Measurements from ENCODE around the gene CMPK1.
"Not testable (repeated sequence)": the region's sequence is repeated elsewhere in the genome, so short reads cannot be mapped to it uniquely, and the experiment has no call there.

The CMPK1 gene

GRCh38 chr1:47313915-47314664 is 19.5 kb upstream of the CMPK1 start, which contains the start of gene STIL:
Gene STIL (minus strand): TSS chr1:47314147. CDS start chr1:47310319, 3,828 bp downstream.
- Histone ChIP-seq H3K27me3 (ENCODE audit: insufficient read depth, low read length, poor library complexity, severe bottlenecking) (no peaks in the 10 kb centered on the region), H3K9me3 (ENCODE audit: insufficient read depth, low read depth, low read length) (no peaks in the 10 kb centered on the region), H2AFZ (ENCODE audit: low read length) (peak within 1 kb of the TSS; percentile 87), H4K20me1 (ENCODE audit: insufficient read depth, low read length, poor library complexity, severe bottlenecking) (peaks cover 44% of the 10 kb centered on the region), H3F3A (ENCODE audit: low read depth) (peaks cover 6% of the 10 kb centered on the region; the same call in 1 of the 2 replicates), H3K9me2 (replicated peaks; ENCODE audit: low read depth, low read length) (no peaks in the 10 kb centered on the region), H3K9ac (ENCODE audit: low read depth, low read length, poor library complexity, severe bottlenecking) (peak within 1 kb of the TSS; percentile 94), H3K36me3 (ENCODE audit: insufficient read depth, low read length) (peaks cover 9% of the 10 kb centered on the region; the same call in 1 of the 2 replicates), H3K4me2 (ENCODE audit: low read depth, low read length, poor library complexity, severe bottlenecking) (peak within 1 kb of the TSS; percentile 95), H3K4me1 (ENCODE audit: insufficient read depth, low read length, poor library complexity, severe bottlenecking) (peaks cover 32% of the 10 kb centered on the region), H3K79me2 (ENCODE audit: insufficient read depth, low read length) (peaks cover 48% of the 10 kb centered on the region), H3K4me3 (ENCODE audit: low read length, poor library complexity, severe bottlenecking) (peak within 1 kb of the TSS; percentile 94)
- TF ChIP-seq CTCF (conservative IDR thresholded peaks at IDR 0.05; ENCODE audit: low read length) = no peak

GRCh38 chr1:47317841-47318240 is 15.7 kb upstream of the CMPK1 start:
- Histone ChIP-seq H3K4me3 (ENCODE audit: low read length, poor library complexity, severe bottlenecking) (no peak overlapping the region), H3K9me2 (replicated peaks; ENCODE audit: low read depth, low read length) (no peaks in the 10 kb centered on the region), H3K27me3 (ENCODE audit: insufficient read depth, low read length, poor library complexity, severe bottlenecking) (no peaks in the 10 kb centered on the region), H3K9ac (ENCODE audit: low read depth, low read length, poor library complexity, severe bottlenecking) (no peak overlapping the region), H3K4me2 (ENCODE audit: low read depth, low read length, poor library complexity, severe bottlenecking) (no peak overlapping the region), H3F3A (ENCODE audit: low read depth) (peaks cover 6% of the 10 kb centered on the region; the same call in 1 of the 2 replicates), H2AFZ (ENCODE audit: low read length) (no peak overlapping the region), H3K36me3 (ENCODE audit: insufficient read depth, low read length) (no peaks in the 10 kb centered on the region), H4K20me1 (ENCODE audit: insufficient read depth, low read length, poor library complexity, severe bottlenecking) (peaks cover 9% of the 10 kb centered on the region), H3K79me2 (ENCODE audit: insufficient read depth, low read length) (peaks cover 10% of the 10 kb centered on the region), H3K4me1 (ENCODE audit: insufficient read depth, low read length, poor library complexity, severe bottlenecking) (peaks cover 1% of the 10 kb centered on the region), H3K9me3 (ENCODE audit: insufficient read depth, low read depth, low read length) (no peaks in the 10 kb centered on the region)
- TF ChIP-seq CTCF (conservative IDR thresholded peaks at IDR 0.05; ENCODE audit: low read length) (no peak), EZH2phosphoT487 (IDR thresholded peaks at IDR 0.05; ENCODE audit: borderline replicate concordance) (no peak)

DNA sequence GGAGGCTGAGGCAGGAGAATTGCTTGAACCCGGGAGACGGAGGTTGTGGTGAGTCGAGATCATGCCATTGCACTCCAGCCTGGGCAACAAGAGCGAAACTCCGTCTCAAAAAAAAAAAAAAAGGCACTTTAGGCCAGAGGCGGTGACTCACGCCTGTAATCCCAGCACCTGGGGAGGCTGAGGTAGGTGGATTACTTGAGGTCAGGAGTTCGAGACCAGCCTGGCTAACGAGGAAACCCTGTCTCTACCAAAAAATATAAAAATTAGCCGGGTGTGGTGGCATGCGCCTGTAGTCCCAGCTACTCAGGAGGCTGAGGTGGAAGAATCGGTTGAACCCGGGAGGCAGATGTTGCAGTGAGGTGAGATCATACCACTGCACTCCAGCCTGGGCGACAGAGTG is 13.6 kb upstream of the CMPK1 start:
- H3K4me1 ChIP-seq (ENCODE audit: insufficient read depth, low read length, poor library complexity, severe bottlenecking); H3K36me3 ChIP-seq (ENCODE audit: insufficient read depth, low read length); H2AFZ ChIP-seq (ENCODE audit: low read length); H3K79me2 ChIP-seq (ENCODE audit: insufficient read depth, low read length); H3K9ac ChIP-seq (ENCODE audit: low read depth, low read length, poor library complexity, severe bottlenecking); H3K27me3 ChIP-seq (ENCODE audit: insufficient read depth, low read length, poor library complexity, severe bottlenecking); H4K20me1 ChIP-seq (ENCODE audit: insufficient read depth, low read length, poor library complexity, severe bottlenecking); H3K9me3 ChIP-seq (ENCODE audit: insufficient read depth, low read depth, low read length); H3K9me2 ChIP-seq (replicated peaks; ENCODE audit: low read depth, low read length); H3F3A ChIP-seq (ENCODE audit: low read depth); H3K4me2 ChIP-seq (ENCODE audit: low read depth, low read length, poor library complexity, severe bottlenecking); H3K4me3 ChIP-seq (ENCODE audit: low read length, poor library complexity, severe bottlenecking): not testable (repeated sequence)

DNA sequence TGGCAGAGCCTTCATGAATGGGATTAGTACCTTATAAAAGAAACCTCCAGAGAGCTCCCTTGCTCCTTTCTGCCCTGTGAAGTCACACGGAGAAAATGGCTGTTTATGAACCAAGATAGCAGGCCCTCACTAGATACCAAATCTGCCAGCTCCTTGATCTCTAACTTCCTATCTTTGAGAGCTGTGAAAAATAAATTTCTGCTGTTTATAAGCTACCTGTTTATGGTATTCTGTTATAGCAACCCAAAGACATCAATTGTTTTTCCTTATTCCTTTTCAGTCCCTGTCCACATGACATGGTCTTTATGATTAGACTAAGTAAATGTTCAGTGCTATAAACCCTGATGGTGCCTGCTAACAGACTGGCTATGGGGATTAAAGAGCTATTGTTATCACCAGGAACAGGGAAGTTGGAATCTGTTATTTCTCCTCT is 10.0 kb upstream of the CMPK1 start:
- no peaks in the 10 kb centered on the region for H3F3A ChIP-seq (ENCODE audit: low read depth)
- no peak overlapping the region for H3K9ac ChIP-seq (ENCODE audit: low read depth, low read length, poor library complexity, severe bottlenecking)
- no peaks in the 10 kb centered on the region for H3K79me2 ChIP-seq (ENCODE audit: insufficient read depth, low read length)
- peak overlapping the region; percentile 82 for H2AFZ ChIP-seq (ENCODE audit: low read length)
- no peaks in the 10 kb centered on the region for H3K36me3 ChIP-seq (ENCODE audit: insufficient read depth, low read length)
- no peak for TF ChIP-seq CTCF (conservative IDR thresholded peaks at IDR 0.05; ENCODE audit: low read length)
- TF ChIP-seq EZH2phosphoT487 (IDR thresholded peaks at IDR 0.05; ENCODE audit: borderline replicate concordance) = no peak
- no peak overlapping the region for H3K4me2 ChIP-seq (ENCODE audit: low read depth, low read length, poor library complexity, severe bottlenecking)
- no peaks in the 10 kb centered on the region for H3K9me2 ChIP-seq (replicated peaks; ENCODE audit: low read depth, low read length)
- H3K9me3 ChIP-seq (ENCODE audit: insufficient read depth, low read depth, low read length) = no peaks in the 10 kb centered on the region
- no peaks in the 10 kb centered on the region for H4K20me1 ChIP-seq (ENCODE audit: insufficient read depth, low read length, poor library complexity, severe bottlenecking)
- H3K27me3 ChIP-seq (ENCODE audit: insufficient read depth, low read length, poor library complexity, severe bottlenecking) = no peaks in the 10 kb centered on the region
- H3K4me3 ChIP-seq (ENCODE audit: low read length, poor library complexity, severe bottlenecking) = no peak overlapping the region
- H3K4me1 ChIP-seq (ENCODE audit: insufficient read depth, low read length, poor library complexity, severe bottlenecking) = no peaks in the 10 kb centered on the region

Measured in Loucy (cell line).